ENCODE results near the gene LSM3. TPM values are rescaled to one million over a fixed set of nuclear protein-coding genes. Genes with fewer than 3 reads are reported as not detected.

Gene LSM3
- total RNA-seq, 4 donors from 2014 or later: 7.2 to 16.8 (median 8.8) TPM

DNA sequence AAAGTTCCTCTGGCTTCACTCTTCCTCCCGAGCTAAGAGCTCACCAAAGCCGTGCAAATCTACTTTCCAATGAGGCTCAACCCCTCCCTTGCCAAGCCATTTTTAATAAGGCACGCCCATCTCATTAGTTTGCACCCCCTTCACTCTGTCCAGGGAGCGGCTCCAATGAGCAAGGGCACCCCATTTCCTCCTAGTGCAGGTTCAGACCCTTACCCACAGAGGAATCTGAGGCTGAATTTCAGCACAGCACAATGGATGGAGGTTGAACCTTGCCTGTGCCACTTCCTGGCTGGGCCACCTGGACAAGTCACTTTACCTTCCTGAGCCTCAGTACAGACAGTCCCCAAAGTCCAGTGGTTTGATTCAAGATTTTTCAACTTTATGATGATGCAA, 25.7 kb upstream of the LSM3 start:
- TF ChIP-seq, protein P1, sequence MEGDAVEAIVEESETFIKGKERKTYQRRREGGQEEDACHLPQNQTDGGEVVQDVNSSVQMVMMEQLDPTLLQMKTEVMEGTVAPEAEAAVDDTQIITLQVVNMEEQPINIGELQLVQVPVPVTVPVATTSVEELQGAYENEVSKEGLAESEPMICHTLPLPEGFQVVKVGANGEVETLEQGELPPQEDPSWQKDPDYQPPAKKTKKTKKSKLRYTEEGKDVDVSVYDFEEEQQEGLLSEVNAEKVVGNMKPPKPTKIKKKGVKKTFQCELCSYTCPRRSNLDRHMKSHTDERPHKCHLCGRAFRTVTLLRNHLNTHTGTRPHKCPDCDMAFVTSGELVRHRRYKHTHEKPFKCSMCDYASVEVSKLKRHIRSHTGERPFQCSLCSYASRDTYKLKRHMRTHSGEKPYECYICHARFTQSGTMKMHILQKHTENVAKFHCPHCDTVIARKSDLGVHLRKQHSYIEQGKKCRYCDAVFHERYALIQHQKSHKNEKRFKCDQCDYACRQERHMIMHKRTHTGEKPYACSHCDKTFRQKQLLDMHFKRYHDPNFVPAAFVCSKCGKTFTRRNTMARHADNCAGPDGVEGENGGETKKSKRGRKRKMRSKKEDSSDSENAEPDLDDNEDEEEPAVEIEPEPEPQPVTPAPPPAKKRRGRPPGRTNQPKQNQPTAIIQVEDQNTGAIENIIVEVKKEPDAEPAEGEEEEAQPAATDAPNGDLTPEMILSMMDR (IDR thresholded peaks at IDR 0.05; ENCODE audit: low read depth): no peak

GRCh38 chr3:14153663-14154062, 25.0 kb upstream of the LSM3 start:
- TF ChIP-seq, protein P1 (IDR thresholded peaks at IDR 0.05; ENCODE audit: low read depth): no peak

GRCh38 chr3:14154276-14154675, 24.3 kb upstream of the LSM3 start:
- TF ChIP-seq, protein P1 (IDR thresholded peaks at IDR 0.05; ENCODE audit: low read depth): no peak

- TF ChIP-seq, protein P1 (IDR thresholded peaks at IDR 0.05; ENCODE audit: low read depth): no peak
Measured at GRCh38 chr3:14154895-14155440, 23.6 kb upstream of the LSM3 start.

DNA sequence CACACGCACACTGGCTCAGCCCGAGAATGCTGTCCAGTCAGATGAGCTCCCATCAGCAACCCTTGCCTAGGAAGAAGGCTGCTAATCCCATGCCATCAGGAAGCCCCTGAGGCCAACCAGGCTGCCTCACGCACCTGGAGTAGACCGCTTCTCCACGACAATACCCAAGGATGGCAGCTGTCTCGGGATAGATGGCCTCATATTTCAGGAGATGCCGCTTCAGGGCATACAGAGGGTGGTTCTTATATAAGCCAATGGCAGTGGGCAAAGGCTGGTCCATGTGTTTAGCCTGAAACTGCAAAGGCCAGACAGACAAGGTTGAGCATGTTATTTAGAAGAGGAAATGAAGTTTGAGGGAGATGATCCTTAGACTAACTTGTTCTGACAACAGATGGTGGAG, 22.4 kb upstream of the LSM3 start:
- TF ChIP-seq, protein P1 (IDR thresholded peaks at IDR 0.05; ENCODE audit: low read depth): no peak

DNA sequence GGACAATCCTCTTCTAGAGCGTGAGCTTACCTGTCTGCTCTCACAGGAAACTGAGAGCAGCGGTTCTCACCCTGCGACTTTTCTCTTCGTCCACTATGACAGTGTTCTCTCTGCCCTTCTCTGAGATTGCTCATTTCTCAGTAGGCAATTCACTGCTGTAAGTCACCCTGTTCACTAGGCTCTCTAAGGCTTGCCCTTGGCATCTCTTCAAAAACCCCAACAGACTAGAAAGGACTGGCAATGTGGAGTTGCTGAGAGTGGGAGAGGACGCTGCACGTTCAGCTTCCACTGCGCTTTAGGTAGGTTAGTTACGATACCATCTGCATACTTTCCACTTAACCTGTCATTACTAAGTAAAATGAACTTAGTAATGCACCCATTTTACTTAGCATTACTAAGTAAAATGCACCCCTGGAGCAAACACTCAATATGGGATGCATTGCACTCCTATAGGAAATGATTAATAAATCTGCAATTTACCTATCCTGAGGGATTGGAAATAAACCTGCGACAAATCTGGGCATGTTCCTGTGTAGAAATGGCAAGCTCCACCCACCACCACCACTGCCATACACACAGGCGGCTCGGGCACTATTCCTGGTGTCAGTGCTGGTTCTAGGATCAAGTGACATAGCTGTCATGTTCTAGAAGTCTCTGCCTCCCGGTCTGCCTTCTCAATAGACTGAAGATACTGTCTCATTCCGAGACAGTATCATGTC, 21.6 kb upstream of the LSM3 start:
- TF ChIP-seq, protein P1 (IDR thresholded peaks at IDR 0.05; ENCODE audit: low read depth): no peak

DNA sequence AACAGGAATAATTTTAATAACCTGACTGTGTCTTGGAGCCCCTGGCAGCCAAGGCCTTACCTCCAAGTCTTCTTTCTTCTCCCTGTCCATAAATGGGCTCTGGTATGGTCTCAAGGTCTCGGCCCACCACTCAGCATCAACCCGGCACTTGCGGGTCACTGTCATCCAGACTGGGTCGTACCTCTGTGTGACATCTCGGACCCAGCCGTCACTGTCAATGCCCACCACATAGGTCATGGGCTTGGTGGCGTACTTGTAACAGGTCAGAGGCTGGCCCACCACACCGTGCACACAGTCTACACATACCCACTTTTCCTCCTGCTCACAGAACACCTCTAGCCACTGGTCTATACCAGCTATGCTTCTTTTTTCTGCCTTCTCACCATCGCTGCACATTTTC, 20.7 kb upstream of the LSM3 start:
- TF ChIP-seq, protein P1 (IDR thresholded peaks at IDR 0.05; ENCODE audit: low read depth): no peak

All from subcutaneous adipose tissue (tissue), 4 donors.